Nephron progenitor cell (in vitro differentiated cells): ENCODE measurements around the gene DOCK3.
"Not testable (repeated sequence)": the region's sequence is repeated elsewhere in the genome, so short reads cannot be mapped to it uniquely, and the experiment has no call there.

Experiments
- DNase-seq: peaks from one replicate; pipeline ENCODE4 v3.0.0; 2021
- H3K27ac Mint-ChIP-seq: 2 replicates; pipeline ENCODE4 v1.8.0; 2021; ENCODE audit warnings: mild to moderate bottlenecking, moderate library complexity, mixed read lengths
- H3K27me3 Mint-ChIP-seq: 2 replicates; pipeline ENCODE4 v1.8.0; 2021; ENCODE audit warnings: mild to moderate bottlenecking, low read depth, mixed read lengths; ENCODE audit not compliant: poor library complexity
- H3K36me3 Mint-ChIP-seq: 2 replicates; pipeline ENCODE4 v1.8.0; 2021; ENCODE audit warnings: low read depth, mixed read lengths
- H3K4me1 Mint-ChIP-seq: 2 replicates; pipeline ENCODE4 v1.8.0; 2021; ENCODE audit warnings: mixed read lengths
- H3K4me3 Mint-ChIP-seq: 2 replicates; pipeline ENCODE4 v1.8.0; 2021; ENCODE audit warnings: mild to moderate bottlenecking, moderate library complexity, mixed read lengths
- H3K9me3 Mint-ChIP-seq: 2 replicates; pipeline ENCODE4 v1.8.0; 2021; ENCODE audit warnings: mild to moderate bottlenecking, moderate library complexity, mixed read lengths
- TF ChIP-seq, protein P1 (sequence below): fragments of 200-600 bp; sonication (generic); IDR thresholded peaks from 2 replicates; pipeline ENCODE4 v1.5.0; 2021; ENCODE audit warnings: antibody characterized with exemption

The DOCK3 gene

DNA sequence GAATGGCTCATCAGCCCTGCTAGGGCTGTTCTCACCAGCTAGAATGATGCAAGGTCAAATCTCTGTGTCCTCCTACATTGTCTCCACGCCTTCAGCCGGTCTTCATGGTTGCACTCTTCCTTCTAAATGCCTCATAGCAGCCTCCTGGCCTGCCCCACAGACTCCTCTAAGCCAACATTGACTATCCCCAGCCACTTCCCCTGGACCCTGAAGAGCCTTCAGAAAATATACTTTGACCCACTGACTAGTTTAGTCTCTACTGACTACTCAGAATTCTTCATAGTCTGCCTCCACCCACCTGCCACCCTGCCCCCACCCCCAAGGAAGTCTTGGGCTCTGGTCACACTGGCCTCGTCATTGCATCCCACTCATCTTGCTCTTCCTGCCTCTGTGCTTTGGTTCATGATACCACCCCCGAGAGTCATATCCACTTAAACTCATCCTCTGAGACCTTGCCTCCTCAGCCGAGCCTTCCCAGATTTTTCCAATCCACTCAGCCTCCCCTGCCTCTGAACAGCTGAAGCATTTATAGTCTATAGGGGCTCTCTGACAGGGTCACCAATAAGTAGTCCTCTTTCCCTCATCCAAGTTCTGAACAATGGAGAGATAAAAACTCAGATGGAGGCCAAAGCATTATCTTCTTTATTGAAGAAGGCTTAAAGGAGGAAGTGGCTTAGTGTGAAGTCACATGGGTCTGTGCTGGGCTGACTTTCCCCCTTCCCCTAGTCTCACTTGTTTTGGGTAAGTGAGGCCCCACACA is 9.5 kb upstream of the DOCK3 start:
- DNase-seq, result no peak
- no peaks in the 10 kb centered on the region for H3K36me3 Mint-ChIP-seq
- H3K9me3 Mint-ChIP-seq, result no peaks in the 10 kb centered on the region
- no peak overlapping the region for H3K27ac Mint-ChIP-seq
- no peak overlapping the region for H3K4me3 Mint-ChIP-seq
- H3K4me1 Mint-ChIP-seq, result peaks cover 6% of the 10 kb centered on the region
- H3K27me3 Mint-ChIP-seq, result peaks cover 20% of the 10 kb centered on the region
- TF ChIP-seq, protein P1, sequence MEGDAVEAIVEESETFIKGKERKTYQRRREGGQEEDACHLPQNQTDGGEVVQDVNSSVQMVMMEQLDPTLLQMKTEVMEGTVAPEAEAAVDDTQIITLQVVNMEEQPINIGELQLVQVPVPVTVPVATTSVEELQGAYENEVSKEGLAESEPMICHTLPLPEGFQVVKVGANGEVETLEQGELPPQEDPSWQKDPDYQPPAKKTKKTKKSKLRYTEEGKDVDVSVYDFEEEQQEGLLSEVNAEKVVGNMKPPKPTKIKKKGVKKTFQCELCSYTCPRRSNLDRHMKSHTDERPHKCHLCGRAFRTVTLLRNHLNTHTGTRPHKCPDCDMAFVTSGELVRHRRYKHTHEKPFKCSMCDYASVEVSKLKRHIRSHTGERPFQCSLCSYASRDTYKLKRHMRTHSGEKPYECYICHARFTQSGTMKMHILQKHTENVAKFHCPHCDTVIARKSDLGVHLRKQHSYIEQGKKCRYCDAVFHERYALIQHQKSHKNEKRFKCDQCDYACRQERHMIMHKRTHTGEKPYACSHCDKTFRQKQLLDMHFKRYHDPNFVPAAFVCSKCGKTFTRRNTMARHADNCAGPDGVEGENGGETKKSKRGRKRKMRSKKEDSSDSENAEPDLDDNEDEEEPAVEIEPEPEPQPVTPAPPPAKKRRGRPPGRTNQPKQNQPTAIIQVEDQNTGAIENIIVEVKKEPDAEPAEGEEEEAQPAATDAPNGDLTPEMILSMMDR, result no peak

DNA sequence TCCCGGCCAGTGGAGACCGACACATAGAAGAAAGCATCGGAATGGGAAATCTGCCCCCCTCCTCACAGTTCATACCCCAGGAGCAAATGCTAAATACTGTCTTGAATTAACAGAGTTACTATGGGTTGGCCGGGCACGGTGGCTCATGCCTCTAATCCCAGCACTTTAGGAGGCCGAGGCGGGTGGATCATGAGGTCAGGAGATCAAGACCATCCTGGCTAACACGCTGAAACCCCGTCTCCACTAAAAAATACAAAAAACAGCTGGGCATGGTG is 8.9 kb upstream of the DOCK3 start:
- not testable (repeated sequence) for H3K36me3 Mint-ChIP-seq, H3K4me1 Mint-ChIP-seq, DNase-seq, H3K4me3 Mint-ChIP-seq, H3K27ac Mint-ChIP-seq, H3K9me3 Mint-ChIP-seq
- peaks cover 25% of the 10 kb centered on the region for H3K27me3 Mint-ChIP-seq

DNA sequence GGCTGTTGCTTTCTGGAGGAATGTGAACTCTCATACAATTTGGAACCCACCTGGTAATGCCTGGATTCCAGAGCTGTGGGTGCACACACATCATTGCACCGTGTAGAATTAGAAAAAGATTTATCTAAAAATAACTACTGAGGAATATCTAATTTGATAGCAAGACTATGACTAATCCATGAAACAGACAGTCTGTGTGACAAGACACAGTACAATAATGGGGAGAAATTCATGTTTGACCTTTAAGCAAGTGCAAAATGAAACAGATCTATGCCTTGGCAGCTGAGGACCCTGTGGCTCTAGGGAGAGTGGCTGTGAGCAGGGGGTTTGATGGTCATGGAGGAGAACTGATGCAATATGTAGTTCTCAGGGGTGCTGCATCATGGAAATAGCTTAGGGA is 7.9 kb upstream of the DOCK3 start:
- Mint-ChIP-seq H3K4me3 (no peak overlapping the region), H3K27ac (no peak overlapping the region), H3K27me3 (peaks cover 35% of the 10 kb centered on the region), H3K36me3 (no peaks in the 10 kb centered on the region), H3K4me1 (peaks cover 2% of the 10 kb centered on the region), H3K9me3 (no peaks in the 10 kb centered on the region)
- TF ChIP-seq, protein P1, result no peak
- no peak for DNase-seq

DNA sequence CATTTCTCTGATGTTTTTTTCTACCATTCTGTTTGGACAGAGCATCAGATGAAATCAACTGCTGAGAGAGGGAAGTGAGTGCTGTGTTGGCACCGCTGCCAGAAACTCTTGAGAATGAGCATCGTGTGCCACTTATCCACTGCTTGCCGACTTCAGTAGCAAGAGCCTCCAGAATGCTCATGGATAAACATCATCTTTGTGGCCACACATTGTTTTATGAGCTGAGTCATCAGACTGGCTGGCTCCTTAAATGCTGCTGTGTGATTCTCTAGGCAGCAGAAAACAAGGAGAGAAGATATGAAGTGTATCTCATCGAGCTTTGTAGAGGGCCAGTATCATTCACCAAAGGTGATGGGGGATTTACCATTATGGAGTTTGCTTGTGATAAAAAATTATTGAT is 3.4 kb upstream of the DOCK3 start:
- TF ChIP-seq, protein P1, result no peak
- Mint-ChIP-seq H3K4me1 (peaks cover 5% of the 10 kb centered on the region), H3K27me3 (peaks cover 66% of the 10 kb centered on the region)

DNA sequence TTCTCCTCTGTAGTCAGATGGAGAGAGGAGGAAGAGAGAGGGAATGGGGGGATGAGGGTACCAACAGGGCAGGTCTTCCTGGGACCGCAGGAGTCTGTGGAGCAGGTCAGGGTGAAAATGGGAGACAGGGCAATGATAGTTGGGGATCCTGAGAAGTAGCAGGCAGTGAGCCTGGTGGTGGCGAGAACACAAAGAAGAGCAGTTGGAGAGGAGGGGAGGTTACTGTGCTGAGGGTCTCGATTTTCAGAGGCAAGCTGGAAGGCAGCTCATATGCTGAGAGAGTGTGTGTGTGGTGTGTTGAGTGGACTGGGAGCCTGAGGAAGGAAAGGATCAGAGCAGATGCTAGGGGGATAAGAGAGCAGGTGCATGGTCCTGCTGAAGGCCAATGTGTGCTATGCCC is 2.1 kb upstream of the DOCK3 start:
- Mint-ChIP-seq H3K27me3 (peaks cover 69% of the 10 kb centered on the region), H3K36me3 (no peaks in the 10 kb centered on the region), H3K4me1 (peaks cover 5% of the 10 kb centered on the region), H3K27ac (no peak overlapping the region), H3K9me3 (no peaks in the 10 kb centered on the region), H3K4me3 (no peak overlapping the region)
- TF ChIP-seq, protein P1, result no peak
- no peak for DNase-seq

More for the DNA sequence above, 3.4 kb upstream of the DOCK3 start:
- H3K4me3 Mint-ChIP-seq, result no peak overlapping the region
- no peak for DNase-seq
- H3K27ac Mint-ChIP-seq, result no peak overlapping the region
- no peaks in the 10 kb centered on the region for H3K9me3 Mint-ChIP-seq
- no peaks in the 10 kb centered on the region for H3K36me3 Mint-ChIP-seq

DNA sequence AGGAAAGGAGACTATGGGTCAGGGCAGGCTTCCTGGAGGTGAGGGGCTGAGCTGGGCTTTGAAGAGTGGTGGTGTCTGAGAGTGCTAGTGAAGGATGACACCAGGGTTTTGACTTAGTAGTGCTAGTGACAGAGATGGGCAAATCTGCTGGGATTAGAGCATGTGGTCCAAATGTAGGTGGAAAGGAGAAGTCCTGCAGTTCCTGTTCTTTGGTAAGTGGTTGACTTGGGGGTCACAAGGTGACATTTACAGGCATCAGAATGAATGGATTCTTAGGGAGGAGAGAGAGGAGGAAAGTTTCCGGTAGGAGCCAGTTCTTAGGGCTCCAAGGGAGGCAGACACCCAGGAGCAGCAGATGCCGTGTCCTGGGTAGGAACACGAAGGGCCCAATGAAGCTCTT is 796 bp upstream of the DOCK3 start:
- H3K9me3 Mint-ChIP-seq, result no peaks in the 10 kb centered on the region
- no peak overlapping the region for H3K27ac Mint-ChIP-seq
- H3K27me3 Mint-ChIP-seq, result peaks cover 78% of the 10 kb centered on the region
- peak overlapping the region; percentile 78 for H3K4me3 Mint-ChIP-seq
- H3K36me3 Mint-ChIP-seq, result no peaks in the 10 kb centered on the region
- TF ChIP-seq, protein P1, result no peak
- no peak for DNase-seq
- H3K4me1 Mint-ChIP-seq, result peaks cover 5% of the 10 kb centered on the region
